GM19023 (cell line): Measurements from ENCODE around the gene RNFT2.
A peak's percentile ranks its signal among the peaks of the same experiment; 100 is the strongest.

ENCODE experiments used
- ATAC-seq: cut with Tn5 transposase; IDR thresholded peaks from one replicate; pipeline ENCODE4 v1.9.1; 2021; ENCODE audit warnings: mild to moderate bottlenecking, moderate library complexity; ENCODE audit not compliant: unreplicated experiment

The RNFT2 gene

DNA sequence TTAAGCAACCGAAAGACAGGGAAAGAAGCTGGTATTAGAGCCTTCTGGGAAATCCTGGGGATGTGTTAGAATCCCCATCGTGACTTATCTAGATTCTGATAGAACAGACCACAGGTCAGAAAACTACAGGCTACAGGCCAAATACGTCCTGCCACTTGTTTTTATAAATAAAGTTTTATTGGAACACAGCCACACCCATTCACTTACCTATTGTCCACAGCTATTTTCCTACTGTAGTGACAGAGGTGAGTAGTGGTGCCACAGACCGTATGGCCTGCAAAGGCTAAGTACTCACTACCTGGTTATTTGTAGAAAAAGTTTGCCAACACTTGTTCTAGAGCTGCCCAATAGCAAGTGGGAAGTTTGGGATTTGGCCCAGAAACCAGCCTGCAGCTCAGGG lies 89.3 kb downstream of the RNFT2 start:
- ATAC-seq = no peak

DNA sequence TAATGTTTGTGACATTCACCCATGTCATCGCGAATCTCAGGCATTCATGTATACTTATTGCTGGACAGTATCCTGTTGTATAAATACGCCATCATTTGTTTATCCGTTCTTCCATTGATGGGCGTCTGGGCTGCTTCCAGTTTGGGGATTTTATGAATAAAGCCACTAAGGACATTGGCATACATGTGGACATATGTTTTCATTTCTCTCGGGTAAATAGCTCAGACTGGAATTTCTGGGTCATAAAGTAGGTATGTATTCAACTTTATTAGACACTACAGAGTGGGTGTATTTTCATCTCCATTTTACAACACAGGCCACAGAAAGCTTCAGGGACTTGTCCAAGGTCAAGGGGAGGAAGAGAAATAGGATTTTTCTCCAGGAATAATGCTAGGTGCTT lies 94.2 kb downstream of the RNFT2 start:
- ATAC-seq = no peak

DNA sequence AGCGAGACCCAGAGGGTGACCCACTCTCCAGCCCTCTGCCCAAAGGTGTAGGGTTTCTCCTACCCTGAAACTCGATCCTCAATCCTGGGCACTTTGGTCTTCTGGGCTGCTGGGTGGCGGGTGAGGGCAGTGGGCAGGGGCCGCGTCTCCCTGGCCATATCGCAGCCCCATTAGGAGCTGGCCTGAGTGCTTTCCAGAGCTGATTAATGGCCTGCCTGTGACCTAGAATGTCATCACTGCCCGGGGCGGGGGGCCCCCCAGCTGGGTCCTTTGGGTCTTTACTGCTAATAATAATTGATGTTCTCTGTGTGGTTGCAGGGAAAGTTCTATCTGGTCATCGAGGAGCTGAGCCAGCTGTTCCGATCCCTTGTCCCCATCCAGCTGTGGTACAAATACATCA lies 95.4 kb downstream of the RNFT2 start:
- no peak for ATAC-seq

DNA sequence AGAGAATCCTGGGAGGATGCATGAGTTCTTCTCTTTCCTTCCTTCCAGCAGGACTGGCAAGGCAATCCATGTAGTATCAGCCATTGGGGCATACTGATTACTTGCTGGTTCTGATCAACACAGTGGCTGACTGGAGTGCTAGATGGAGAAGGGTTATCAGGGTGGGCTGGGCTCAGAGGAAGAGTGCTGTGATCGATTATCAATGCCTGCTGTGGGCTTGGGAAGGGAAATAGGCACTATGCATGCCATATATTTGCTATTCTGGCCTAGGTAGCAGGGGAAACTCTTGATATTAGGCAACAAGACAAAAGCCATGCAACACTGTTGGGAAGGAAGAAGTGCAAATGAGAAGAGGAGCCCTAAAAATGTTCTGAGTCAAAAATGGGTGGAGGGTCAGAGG lies 97.4 kb downstream of the RNFT2 start:
- ATAC-seq = no peak

DNA sequence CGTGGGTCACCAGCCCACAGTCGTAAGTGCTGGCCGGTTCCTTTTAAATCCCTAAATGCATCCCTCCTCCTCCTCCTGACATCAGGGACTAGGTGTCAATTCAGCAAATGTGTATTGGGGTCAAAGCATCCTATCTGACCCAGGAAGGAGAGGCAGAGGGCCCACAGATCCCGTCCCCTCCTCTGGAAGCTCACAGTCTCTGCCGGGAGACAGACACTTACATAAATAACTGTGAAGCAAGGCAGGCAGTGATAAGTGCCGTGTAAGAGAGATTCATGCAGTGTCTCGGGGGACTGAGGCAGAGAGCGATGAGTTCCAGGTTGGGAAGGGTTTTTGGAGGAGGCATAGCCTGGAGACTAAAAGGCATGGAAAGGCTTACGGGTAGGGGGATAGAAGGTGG lies 99.0 kb downstream of the RNFT2 start:
- no peak for ATAC-seq

DNA sequence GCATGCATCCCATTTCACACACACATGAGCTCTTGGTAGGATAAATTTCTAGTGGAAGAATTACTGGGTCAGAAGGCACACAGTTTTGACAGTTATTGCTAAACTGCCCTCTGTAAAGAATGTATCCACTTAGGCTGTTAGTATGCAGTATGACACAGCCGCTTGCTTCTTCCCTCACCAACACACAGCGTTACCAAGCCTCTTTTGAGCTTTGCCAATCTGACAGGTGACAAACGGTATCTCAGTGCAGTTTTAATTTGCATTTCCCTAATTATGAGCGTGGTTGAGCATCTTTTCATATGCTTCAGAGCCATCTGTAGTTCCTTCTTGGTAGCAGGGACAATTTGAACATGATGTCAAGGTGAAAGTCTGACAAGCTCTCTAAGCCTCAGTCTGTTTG lies 100.2 kb downstream of the RNFT2 start:
- ATAC-seq = no peak

DNA sequence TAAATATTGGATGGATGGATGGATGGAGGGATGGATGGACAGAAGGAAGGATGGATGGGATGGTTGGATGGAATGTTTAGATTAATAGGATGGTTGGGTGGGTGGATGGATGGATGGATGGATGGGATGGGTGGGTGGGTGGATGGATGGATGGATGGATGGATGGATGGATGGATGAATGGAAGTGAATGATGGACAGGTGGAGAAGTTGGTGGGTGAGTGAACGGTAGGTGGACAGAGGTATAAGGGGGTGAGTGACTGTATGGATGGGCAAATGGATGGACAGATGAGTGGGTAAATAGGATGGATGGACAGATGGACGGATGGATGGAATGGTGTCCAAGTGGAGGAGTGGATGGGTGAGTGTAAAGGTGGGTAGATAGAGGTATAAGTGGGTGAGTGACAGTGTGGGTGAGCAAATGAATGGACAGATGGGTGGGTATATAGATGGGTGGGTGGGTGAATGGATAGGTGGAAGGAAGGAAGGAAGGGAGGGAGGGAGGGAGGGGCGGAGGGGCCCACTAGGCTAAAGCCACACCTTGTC lies 101.2 kb downstream of the RNFT2 start:
- ATAC-seq = no peak

DNA sequence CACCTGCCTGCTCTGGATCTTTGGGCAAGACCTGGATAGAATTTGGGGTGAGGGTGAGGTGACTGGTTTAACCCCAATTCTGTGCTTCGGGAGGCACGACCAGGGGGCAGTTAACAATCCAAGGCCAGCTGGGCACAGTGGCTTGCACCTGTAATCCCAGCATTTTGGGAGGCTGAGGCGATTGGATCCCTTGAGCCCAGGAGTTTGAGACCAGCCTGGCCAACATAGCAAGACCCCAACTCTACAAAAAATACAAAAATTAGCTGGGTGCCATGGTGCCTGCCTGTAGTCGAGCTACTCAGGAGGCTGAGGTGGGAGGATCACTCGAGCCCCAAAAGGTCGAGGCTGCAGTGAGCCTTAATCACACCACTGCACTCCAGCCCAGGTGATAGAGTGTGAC lies 105.0 kb downstream of the RNFT2 start:
- ATAC-seq = no peak

DNA sequence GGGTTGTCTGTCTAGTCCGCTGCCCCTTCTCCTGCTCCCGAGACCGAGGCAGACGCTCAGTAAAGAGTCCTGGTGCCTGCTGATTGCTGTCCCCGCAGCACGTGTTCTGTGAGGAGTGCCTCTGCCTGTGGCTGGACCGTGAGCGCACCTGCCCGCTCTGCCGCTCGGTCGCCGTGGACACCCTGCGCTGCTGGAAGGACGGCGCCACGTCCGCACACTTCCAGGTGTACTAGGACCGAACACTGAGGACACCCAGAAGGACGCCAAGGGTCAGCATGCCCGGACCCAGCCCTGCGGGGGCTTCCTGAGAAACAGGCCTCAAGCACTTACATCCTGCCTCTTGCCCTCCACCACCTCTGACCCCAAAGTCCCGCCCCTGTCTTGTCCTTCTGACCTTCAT lies 111.1 kb downstream of the RNFT2 start:
- ATAC-seq = no peak

DNA sequence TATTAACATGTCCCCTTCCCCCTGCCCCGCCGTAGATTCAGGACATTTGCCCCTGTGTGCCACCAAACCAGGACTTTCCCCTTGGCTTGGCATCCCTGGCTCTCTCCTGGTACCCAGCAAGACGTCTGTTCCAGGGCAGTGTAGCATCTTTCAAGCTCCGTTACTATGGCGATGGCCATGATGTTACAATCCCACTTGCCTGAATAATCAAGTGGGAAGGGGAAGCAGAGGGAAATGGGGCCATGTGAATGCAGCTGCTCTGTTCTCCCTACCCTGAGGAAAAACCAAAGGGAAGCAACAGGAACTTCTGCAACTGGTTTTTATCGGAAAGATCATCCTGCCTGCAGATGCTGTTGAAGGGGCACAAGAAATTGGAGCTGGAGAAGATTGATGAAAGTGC lies 114.2 kb downstream of the RNFT2 start:
- ATAC-seq = no peak

DNA sequence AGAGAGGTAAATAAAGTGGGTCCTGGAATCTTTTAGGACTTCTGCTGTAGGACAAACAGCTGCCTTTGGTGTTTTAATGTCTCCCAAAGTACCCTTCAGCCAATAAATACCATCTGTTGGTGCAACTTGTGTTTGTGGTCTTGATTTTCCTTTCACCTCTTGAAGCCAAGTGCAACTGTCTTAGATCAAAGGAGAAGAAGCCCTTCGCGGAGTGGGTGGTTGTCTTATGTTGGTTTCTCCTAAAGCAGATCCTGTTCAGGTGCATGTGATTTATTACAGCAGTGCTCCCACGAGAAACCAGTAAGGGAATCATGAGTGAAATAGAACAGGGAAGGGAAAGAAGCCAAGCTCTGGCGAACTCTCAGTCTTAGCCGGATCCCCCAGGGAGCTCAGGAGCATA lies 115.4 kb downstream of the RNFT2 start:
- ATAC-seq = no peak

DNA sequence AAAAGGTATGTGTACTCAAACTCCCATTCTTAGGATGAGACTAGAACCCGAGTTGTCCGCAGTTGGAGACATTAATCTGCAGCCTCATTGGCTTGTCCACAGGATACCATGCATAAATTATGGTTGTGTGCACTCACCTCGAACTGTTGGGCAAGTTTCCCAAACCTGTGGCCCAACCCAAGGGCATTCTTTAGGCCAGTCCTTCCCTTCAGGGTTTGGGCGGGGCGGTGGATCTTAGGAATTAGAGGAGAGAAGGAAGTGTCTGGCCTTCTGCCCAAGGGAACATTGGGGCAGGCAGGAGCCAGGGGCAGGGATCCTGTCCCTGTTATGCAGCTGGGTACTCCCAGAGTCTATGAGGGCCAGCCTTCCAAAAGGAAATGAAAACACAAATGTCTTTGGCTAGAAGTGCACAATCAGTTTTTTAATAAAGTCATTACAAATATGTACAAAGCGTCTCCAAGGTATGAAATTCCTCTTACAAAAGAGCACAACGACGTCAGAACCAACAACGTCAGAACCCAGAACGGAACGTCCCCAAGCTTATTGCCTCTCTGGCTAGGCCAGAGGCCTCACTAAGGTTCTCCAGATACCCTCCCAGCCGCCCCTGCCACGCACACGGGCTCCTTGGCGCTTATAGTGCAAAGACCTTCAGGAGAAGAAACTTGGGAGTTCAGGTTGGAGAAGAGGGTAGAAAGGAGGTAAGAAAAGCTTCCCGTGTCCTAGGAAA lies 117.8 kb downstream of the RNFT2 start:
- no peak for ATAC-seq

DNA sequence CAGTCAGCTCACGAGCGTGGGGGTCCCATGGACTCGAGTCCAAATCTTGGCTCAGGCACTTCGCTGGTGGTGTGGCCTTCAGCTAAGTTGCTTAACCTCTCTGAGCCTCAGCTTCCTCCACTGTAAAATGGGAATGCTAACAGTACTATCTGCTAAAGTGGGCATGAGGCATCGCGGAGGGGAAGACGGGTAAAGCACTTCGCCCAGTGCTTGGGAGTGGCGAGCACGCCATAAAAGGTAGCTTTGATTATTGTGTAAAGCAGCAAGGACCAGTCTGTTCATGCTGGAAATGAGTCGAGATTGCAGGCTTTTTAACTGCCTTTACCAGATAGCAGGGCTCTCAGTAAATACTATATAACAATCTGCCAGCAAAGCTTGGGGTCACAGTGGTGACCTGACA lies 118.6 kb downstream of the RNFT2 start:
- ATAC-seq = no peak

DNA sequence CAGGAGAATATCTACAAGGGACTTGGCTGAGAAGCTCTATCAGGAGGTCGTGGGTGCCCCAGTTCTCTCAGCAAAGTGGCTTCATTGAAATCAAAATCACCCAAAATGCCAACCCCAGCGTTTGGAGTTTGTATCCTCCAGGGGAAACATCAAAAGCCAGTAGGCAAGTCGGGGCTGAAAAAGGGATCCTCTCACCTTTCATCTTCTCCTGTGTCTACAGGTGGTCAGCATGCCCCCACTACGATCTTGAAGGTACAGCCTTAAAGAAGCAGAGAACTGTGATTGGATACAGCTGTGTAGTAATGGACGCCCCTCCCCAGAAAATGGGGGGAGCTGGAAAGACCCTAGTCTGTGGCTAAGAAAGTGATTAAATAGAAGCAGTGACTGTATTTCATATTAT lies 121.0 kb downstream of the RNFT2 start:
- ATAC-seq = no peak

DNA sequence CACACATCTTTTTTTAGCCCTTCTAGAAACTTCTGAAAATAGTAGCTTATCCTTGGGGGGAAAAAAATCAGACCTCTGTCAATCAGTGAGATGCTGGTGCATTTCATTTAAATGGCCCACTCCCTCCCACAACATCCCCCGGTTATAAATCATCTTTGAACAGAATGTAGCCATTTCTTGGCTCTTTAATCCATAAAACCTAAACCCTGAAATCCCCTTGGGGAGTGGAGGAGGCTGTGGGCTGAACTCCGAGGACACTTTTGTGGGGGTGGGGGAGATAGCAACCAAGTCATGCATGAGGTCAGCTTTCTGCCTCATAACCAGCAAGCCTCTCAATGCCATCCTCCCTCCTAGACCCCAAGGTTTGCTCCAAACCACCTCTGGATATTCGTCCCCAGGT lies 122.1 kb downstream of the RNFT2 start:
- ATAC-seq = no peak

DNA sequence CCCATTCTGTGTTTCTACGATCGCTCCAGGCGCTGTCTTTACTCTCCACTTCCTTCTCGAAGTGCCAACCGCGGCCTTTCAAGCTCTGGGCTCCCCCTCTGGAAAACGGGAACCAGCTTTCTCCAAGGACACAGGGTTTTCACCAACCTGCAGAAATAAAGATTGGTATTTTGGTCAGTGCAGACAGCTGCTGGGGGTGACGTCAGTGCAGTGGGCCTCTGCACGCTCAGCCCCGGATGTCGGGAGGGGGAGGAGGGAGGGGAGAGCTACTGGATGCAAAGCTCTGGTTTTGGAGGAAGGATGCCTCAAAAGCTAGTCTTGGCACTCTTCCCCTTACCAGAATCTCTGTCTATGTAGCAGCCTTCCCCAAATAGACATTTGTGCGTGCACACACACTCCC lies 123.2 kb downstream of the RNFT2 start:
- ATAC-seq = peak; percentile 78

DNA sequence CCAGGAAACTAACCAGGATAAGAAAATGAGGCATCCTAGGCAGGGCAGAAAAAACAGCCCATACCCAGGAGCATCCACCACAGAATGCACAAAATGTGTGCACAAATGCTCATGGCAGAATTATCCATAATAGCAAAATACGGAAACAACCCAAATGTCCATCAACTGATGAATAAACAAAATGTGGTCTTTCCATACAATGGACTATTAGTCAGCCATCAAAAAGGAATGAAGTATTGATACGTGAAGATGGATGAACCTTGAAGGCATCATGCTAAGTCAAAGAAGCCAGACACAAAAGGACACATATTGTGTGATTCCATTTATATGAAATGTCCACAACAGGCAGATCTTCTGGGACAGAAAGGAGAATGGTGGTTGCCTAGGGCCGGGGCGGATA lies 124.1 kb downstream of the RNFT2 start:
- no peak for ATAC-seq

DNA sequence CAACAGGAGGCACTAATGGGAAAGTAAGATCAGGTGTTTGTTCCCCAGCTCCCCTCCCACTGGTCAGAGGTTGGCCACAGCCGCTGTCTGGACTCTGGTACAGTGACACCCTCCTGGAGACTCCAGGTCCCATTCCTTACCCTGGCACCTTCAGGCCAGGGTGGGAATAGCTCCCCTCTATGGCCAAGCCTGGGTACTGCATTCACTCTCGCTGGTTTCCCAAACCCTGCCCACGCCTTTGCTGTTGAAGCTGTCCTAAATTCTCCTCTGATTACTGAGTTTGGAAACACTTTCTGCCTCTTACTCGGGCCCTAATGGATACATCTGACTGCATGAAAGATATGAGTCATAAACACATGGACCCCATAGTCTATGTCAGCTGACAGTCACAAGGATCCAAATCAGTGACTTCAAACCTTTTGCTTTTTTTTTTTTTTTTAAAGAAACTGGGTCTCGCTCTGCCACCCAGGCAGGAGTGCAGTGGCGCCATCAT lies 125.2 kb downstream of the RNFT2 start:
- ATAC-seq = no peak

DNA sequence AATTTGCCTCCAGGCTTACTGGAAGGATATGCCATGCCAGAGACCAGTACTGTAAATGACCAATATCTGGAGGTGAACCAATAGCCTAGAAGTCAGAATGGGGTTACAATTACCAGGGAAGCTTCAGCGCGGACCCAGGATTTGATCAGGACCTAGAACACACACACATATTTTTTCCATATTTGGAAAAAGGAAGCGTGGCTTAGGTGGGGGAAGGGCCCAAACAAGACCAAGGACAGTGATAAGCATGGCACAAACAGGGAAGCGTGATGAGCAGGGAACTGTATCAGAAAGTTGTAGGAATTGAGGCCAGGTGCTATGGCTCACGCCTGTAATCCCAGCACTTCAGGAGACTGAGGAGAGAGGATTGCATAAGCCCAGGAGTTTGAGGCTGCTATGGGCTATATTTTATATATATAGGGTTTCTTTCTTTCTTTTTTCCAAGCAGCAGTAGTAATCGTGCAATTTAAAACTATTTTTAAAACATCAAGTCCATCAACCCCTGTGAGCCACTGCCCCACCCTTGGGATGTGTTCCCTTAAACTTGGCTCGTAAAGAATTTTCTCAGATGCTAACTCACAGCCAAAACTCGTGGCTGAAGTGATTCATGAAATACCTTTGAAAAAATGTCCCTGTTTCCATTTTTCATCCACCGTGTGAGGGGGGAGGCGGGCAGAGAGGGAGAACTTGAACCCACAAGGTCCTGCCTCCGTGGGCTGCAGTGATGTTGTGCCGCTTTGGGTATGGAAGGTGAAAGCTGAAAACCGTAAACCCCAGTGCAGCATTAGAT lies 126.5 kb downstream of the RNFT2 start:
- ATAC-seq = no peak

DNA sequence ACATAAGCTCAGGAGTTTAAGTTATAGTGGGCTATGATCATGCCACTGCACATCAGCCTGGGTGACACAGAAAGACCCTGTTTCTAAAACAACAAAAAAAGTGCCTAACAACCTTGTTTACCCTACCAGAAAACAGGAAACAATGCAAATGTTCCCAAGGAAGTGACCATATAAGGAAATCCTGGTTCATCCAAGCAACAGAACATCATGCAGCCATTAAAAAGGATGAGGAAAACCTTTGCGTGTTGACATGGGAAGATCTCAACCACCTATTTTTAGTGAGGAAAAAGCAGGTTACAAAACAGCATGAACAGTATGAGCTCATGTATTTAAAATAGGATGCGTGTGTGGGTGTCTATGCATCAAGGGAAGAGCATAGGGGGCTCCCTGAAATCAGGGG lies 129.4 kb downstream of the RNFT2 start:
- ATAC-seq = no peak

DNA sequence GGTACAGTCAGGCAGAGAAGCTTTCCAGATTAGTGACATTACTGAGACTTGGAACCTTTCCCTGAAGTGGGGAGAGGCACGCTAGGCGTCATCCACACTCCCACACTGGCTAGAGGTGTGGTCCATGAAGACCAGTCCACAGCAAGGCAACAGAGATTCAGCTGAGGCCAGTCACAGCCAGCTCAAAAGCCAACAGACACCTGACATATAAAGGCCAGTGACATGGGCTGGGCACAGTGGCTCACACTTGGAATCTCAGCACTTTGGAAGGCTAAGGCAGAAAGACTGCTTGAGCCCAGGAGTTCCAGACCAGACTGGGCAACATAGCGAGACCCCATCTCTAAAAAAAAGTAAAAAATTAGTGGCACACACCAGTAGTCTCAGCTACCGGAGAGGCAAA lies 132.2 kb downstream of the RNFT2 start:
- no peak for ATAC-seq

DNA sequence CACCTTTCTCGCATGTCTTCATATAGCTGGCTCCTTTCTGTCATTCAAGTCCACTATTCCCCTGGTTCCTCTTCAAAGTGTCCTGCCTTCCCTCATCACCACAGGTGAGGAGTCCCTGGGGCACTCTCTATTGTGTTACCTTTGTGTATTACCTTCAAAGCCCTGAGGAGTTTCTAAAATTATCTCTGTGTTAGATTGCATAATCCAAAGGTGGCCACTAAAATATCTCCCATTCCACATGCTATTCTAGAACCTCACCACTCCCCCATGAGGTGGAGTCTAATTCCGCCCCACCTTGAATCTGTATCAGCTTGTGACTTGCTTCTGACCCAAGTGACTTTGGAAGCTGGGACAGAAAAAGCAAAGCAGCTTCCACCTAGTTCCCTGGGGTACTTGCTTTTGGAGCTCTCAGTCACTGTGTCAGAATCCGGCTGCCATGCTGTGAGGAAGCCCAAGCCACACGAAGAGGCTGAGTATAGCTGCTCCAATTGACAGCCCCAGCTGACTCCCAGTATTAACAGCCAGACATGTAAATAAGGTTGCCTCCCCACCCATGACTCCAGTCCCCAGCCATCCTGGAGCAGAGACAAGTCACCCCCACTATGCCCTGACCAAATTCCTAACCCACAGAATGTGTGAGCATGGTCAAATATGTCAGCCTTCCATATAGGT lies 136.3 kb downstream of the RNFT2 start:
- ATAC-seq = no peak
